Stimulated activated CD8-positive, alpha-beta memory T cell treated with anti-CD3 and anti-CD28 coated beads, Interleukin-7, amount 100 ng/mL, for 4 hours (primary cell): ENCODE measurements around the gene PRKN.
"Not testable (repeated sequence)": the region's sequence is repeated elsewhere in the genome, so short reads cannot be mapped to it uniquely, and the experiment has no call there.

ENCODE experiments used
- DNase-seq, 2 donors: peaks; one replicate each; pipeline ENCODE4 v3.0.0-alpha.2; 2020; ENCODE audit warnings: low read depth in 2 of 2

The PRKN gene

GRCh38 chr6:162450358-162450757, 277.2 kb downstream of the PRKN start:
- DNase-seq = no peak

GRCh38 chr6:162448294-162448693, 279.3 kb downstream of the PRKN start:
- no peak for DNase-seq

- no peak for DNase-seq
These were observed 284.5 kb downstream of the PRKN start for GRCh38 chr6:162443101-162443500.

DNA sequence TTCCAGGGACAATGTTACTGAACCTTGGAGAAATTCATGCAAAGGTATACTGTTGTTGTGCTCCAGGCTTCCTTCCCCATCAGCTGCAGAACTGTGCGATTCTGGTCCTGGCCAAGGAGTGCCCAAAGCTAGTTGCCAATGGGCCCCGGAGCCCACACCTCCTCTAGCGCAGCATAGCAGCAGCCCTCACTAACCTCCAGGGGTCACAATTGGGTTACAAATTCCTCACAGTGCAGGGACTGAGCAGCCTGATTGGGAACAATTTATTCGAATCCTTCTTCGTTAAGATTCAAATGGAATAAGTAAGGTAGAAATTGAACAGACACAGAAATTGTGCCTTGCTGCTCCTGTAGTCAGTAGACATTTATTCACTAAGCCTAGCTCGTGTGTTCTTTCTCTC, 284.9 kb downstream of the PRKN start:
- no peak for DNase-seq

DNA sequence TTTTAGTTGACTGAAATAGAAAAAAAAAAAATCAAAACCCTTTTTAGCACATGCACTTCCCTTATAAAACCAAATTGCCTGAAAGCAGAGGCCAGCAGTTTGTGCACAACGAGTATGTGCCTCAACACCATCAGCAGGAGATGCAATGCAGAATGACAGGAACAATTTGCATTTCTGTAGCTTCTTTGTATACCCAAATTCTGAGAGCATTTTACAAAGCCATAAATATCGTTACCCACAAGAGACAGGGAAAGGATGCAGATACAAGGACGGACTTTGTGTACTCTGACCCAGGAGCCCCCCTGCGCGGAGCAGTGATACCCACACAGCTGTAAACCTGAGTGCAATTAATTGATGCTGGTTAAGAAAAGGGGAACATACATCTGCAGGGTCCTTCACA, 285.6 kb downstream of the PRKN start:
- DNase-seq = no peak

GRCh38 chr6:162438980-162439379, 288.6 kb downstream of the PRKN start:
- DNase-seq = no peak

DNA sequence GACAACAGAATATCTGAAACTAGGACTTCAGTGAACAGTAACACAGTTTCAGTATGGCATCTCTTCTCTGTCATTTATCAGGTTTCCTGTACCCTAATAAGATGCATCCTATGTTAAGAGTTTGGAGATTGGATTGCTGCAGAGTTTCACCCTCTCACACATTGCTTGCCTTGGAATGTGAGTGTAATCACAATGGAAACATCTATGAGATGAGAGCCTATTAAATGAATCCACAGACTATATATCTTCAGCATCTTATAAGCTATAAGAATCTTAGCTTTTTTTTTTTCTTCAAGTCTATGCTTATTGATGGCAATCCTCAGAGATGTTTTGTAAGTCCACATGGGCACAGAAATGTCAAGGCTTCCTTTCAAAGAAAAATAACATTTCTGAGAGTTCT, 292.5 kb downstream of the PRKN start:
- DNase-seq = no peak

GRCh38 chr6:162421004-162421403, 306.6 kb downstream of the PRKN start:
- no peak for DNase-seq

DNA sequence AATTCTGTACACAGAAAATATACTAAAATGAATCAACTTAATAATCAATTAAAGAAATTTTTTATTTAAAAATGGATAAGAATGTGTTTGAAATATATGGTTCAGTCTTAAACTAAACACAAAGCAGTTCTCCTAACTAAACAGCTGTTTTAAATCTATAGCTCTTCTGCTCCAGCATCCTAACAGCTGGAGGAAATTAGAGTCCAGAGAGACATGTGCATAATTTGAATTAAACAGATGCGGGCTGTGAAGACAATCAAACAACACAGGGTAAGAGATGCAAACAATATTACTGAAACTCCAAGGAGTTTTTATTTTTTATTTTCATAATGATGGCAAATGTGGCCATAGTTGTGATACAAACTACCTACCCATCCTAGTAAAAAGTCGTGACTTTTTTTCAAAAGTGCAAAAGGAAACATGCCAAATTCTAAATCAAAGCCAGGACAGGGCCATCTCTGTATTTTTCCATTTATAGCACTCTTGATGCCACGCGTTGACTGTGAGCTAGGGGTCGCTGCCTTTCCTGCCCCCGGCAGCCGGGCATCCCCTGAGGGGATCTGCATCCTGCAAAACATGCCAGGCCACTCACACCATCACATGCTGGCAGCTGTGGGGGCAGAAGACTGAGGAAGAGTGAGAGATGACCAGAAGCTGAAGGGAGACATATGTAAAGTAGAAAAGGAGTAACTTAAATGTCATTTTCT, 310.6 kb downstream of the PRKN start:
- no peak for DNase-seq

DNA sequence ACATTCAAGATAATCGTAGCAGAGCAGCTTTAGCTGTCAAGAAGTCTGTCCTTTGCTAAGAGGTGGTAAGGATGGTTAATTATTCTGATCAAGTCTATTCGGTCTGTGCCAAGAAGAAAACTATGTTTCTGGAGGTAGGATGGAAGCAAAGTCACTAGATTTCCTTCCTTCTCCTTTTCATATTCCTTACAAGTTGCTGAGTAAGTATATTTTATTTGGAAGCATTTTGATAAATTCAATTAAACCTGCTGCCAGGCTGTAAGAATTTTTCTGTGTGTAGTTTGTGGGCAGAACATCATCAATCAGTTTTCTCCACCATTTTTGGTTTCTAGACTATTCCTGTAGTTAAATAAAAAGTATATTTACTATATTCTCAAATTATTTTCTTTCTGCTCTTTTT, 311.3 kb downstream of the PRKN start:
- no peak for DNase-seq

GRCh38 chr6:162409741-162410691, 317.6 kb downstream of the PRKN start:
- no peak for DNase-seq

DNA sequence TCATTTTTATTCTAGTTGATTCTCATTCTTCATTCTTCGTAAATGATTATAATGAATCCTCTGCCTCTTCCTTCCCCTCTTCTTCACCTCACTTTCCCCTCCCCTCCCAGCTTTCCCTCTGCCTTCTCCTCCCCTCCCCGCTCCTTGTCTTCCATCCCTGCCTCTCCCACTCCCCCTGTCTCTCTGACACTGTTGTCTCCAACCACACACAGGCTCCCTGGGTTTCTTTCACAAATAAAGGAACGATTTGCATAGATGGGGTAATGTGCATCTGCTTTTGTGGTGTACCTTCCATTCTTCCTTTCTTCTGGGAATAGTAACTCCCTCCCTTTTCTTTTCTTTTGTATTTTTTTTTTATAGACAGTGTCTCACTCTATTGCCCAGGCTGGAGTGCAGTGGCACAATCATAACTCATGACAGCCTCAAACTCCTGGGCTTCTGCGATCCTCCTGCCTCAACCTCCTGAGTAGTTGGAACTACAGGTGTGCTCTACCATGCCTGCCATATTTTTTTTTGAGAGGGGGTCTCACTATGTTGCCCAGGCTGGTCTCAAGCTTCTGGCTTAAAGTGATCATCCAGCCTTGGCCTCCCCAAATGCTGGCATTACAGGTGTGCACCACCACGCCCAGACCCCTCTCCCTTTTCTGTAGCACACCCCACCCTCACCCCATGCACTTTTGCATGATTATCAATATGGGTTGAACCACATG, 318.6 kb downstream of the PRKN start:
- DNase-seq = no peak

GRCh38 chr6:162404951-162405350, 322.6 kb downstream of the PRKN start:
- no peak for DNase-seq

GRCh38 chr6:162403031-162403430, 324.5 kb downstream of the PRKN start:
- no peak for DNase-seq

DNA sequence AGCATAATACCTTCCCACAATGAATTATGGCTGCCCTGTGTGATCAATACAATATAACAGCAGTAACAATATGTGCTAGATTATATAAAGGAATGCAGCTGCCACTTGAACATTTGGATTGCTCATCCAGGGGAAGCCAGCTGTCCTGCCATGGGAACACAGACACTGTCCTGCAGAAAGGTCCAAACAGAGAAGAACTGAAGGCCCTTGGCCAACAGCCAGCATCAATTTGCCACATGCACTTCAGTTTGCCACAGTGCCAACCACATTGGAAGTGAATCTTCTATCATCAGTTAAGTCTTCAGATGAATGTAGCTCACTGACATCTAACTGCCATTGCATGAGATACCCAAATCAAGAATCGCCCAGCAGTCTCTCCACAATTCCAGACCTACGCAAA, 332.4 kb downstream of the PRKN start:
- no peak for DNase-seq

GRCh38 chr6:162390961-162391811, 336.4 kb downstream of the PRKN start:
- DNase-seq = not testable (repeated sequence)

- no peak for DNase-seq
These were observed 338.1 kb downstream of the PRKN start for GRCh38 chr6:162389343-162390085.

GRCh38 chr6:162388383-162388777, 339.2 kb downstream of the PRKN start:
- DNase-seq = no peak

GRCh38 chr6:162387718-162388382, 339.7 kb downstream of the PRKN start:
- no peak for DNase-seq

GRCh38 chr6:162385980-162386379, 341.6 kb downstream of the PRKN start:
- DNase-seq = no peak
